Stimulated activated CD4-positive, alpha-beta T cell treated with anti-CD3 and anti-CD28 coated beads, Interleukin-4, amount 100 ng/mL, for 48 hours (primary cell): Measurements from ENCODE around the gene ZMIZ2.
"Not testable (repeated sequence)": the region's sequence is repeated elsewhere in the genome, so short reads cannot be mapped to it uniquely, and the experiment has no call there.

ENCODE experiments used
- DNase-seq, 2 donors: peaks; one replicate each; pipeline ENCODE4 v3.0.0-alpha.2; 2020; ENCODE audit warnings: low read depth in 2 of 2

The ZMIZ2 gene

DNA sequence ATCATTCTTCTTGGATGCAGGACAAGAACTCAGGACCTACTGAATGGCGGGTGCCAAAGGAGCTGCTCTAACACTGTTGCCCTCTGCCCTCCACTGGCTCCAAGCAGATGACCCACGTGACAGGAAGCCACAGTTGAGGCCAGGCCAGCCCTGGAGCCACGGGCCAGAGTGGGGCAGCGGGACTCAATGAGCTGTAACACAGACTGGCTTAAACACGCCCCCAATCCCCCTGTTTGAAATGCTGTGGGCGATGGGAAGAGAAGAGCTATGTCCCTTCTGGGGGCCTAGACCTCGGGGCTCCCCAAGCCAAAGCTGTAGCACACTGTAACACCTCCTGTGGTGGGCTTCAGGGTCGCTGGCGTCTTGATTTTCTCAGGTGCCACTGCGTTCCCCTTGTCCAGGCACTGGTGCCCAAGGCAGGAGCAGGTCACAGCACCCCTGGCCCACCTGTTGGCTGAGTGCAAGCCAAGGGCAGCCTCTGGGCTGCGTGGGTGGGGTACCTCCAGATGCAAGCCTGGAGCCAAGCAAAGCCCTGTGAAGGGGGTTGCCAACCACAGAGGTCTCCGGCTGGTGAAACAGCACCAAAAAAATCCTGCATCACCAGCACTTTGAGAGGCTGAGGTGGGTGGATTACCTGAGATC lies 18.6 kb upstream of the ZMIZ2 start:
- DNase-seq = no peak

DNA sequence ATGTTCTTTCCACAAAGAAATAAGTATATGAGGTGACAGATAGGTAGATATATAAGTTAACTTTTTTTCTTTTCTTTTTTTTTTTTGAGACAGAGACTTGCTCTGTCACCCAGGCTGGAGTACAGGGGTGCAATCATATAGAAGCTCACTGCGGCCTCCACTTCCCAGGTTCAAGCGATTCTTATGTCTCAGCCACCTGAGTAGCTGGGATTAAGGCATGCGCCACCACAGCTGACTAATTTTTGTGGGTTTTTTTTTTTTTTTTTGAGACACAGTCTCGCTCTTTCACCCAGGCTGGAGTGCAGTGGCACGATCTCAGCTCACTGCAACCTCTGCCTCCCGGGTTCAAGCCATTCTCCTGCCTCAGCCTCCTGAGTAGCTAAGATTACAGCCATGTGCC lies 15.7 kb upstream of the ZMIZ2 start:
- DNase-seq = not testable (repeated sequence)

DNA sequence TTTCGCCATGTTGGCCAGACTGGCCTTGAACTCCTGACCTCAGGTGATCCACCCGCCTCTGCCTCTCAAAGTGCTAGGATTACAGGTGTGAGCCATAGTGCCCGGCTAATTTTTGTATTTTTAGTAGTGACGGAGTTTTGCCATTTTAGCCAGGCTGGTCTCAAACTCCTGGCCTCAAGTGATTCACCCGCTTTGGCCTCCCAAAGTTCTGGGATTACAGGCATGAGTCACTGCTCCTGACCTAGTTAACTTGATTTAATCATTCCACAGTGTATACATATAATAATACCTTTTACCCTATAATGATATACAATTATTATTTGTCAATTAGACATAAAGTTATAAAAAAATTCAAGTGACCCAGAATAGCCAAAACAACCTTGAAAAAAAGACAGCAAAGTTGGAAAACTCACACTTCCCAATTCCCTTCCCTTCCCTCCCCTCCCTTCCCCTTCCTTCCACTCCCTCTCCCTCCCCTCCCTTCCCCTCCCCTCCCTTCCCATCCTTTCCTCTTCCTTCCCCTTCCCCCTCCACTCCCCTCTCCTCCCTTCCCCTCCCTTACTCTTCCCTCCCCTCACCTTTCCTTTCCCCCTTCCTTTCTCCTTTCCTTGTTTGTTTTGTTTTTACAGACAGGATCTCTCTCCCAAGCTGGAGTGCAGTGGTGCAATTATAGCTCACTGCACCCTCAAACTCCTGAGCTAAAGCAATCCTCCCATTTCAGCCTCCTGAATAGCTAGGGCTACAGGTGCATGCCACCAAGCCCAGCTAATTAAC lies 14.8 kb upstream of the ZMIZ2 start:
- DNase-seq = no peak

GRCh38 chr7:44735403-44736165 lies 13.1 kb upstream of the ZMIZ2 start:
- DNase-seq = peak; percentile 12 to 33

- DNase-seq = no peak
Observed at GRCh38 chr7:44736896-44737295, 11.8 kb upstream of the ZMIZ2 start.

DNA sequence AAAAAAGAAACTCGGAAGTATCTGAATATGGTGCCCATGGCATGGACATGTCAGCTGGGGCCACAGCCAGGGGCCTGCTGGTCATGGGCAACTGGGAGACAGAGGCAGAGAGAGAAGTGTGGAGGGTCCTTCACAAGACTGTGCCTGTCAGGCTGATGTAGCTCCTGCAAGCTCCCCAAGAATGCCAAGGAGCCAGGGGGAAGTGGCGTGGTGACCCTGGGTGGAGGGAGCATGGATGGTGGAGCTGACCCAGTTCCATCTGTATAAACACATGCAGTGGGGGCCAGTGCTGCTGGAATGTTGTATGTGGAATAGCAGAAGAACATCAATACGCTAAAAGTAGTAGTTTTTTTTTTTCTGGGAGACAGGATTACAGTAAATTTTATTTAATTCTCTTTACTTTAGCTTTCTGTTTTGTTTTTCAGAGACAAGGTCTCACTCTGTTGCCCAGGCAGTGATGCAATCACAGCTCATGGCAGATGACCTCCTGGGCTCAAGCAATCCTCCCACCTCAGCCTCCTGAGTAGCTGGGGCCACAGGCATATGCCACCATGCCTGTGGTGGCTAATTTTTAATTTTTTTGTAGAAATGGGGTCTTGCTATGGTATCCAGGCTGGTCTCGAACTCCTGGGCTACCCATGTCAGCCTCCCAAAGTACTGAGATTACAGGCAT lies 10.5 kb upstream of the ZMIZ2 start:
- no peak for DNase-seq

DNA sequence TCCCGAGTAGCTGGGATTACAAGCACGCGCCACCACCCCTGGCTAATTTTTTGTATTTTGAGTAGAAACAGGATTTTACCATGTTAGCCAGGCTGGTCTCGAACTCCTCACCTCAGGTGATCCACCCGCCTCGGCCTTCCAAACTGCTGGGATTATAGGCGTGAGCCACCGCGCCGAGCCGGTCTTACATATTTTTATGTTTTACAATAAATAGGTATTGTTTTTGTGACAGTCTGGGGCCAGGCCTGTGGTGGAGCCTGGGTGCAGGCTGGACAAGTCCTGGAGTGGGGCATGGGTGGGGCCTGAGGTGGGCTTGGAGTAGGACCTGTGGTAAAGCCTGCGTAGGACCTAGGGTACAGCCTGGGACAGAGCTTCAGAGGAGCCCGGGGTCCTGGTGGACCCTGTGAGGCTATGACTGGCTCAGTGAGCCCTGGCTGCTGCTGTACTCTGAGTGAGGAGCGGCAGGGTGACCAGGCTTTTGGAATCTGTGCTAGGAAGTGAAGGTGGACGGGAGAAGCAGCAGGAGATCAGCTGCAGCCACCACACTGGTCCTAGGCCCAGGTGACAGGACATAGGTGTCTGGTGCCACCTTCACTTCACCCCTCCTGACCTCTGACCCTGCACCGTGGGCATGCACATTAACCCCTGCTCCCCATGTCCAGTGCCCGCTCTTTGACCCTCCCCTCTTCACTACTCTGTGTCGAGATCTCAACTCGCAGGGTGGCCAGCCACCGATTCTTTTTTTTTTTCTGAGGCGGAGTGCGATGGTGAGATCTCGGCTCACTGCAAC lies 9.6 kb upstream of the ZMIZ2 start:
- no peak for DNase-seq

GRCh38 chr7:44740055-44740454 lies 8.6 kb upstream of the ZMIZ2 start:
- no peak for DNase-seq

- DNase-seq = no peak
Observed at GRCh38 chr7:44743750-44744149, 4.9 kb upstream of the ZMIZ2 start.

GRCh38 chr7:44748948-44749731 lies 493 bp downstream of the ZMIZ2 start:
- peak; percentile 11 to 16 for DNase-seq

DNA sequence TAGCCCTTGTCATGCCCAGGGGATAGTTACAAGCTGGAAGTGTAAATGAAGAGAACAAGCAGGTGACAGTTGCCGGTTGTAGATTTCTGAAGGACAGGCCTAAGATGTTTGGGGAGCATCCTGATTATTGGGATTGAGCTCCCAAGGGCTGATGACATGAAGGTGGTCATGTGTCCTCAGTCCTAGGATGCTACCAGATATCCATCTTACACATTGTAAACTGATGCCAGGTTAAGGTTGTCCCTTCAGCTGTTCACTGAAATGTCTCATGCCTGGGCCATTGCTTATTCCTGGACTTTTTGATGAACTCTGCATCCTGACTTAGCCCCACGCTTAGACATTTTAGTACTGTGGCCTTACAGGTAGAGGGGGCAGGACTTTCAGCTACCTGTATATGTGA lies 1.3 kb downstream of the ZMIZ2 start:
- DNase-seq = no peak

DNA sequence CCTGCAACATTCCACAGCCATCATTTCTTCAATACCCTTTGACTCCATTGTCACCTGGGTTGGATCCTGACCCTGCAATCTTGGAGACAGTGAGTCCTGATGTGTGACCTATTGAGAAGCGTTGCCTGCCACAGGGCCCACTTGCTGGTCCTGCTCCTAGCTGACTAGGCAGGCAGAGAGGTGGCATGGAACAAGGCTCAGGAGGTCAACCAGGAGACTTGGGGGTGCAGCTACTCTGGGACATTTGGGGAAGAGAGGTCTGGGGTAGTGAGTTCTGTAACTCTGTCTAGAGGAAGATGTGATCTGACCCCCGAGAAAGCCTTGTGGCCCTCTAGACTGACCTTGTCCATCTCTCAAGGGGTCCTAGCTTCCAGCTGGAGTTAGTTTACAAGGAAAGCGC lies 1.8 kb downstream of the ZMIZ2 start:
- DNase-seq = no peak

- peak in 1 of 2 donors; percentile 42 for DNase-seq
Observed at GRCh38 chr7:44750921-44751571, 2.4 kb downstream of the ZMIZ2 start.

DNA sequence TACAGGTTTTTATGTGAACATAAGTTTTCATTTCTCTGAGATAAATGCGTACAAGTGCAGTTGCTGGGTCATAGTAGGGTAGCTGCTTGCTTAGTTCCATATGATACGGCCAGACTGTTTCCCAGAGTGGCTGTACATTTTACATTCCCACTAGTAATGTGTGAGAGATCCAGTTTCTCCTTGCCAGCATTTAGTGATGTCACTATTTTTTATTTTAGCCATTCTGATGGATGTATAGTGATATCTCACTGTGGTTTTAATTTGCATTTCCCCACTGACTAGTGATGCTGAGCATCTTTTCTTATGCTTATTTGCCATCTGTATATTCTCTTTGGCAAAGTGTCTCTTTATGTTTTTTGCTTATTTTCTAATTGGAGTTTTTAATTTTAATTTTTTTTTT lies 4.2 kb downstream of the ZMIZ2 start:
- no peak for DNase-seq

DNA sequence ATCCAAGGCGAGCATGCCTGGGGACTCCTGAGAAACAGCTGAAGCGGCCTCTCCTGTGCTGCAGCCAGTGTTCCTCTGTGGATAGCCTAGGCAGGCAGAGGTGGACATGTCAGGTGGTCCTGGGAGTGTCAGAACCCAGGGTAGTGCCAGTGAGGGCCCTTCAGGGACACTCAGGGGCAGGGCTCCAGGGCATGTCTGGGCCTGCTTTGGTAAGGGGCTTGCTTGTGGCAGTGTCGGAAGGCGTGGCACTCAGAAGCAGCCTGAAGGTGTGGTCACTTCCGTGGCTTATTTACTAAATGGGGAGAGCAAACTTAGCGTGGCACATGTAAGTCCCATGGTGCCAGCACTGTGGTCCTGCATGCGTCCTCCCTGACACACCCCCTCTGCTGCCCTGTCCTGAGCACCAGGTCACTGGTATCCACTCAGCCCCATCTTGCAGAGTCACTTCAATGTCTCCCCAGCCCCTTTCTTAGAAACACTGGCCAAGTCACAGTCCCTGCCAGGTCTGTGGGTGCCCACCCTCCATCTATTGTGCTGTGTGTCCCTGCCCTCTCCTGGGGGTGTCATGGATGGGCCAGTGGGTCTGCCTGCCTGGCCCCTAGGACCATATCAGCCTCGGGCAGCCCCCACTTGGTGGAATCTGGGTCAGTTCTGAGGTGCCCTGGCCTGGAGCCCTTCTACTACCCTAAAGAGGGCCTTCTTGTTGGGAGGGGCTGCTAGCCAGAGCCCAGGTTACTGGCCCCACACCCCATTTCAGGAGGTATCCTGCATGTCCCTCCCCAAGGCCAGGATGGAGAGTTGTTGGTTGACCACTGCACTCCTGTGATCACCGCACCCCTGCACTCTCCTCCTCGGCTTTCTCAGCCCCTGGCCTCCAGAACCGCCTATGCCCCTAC lies 6.4 kb downstream of the ZMIZ2 start:
- DNase-seq = no peak

GRCh38 chr7:44755698-44756627 lies 7.3 kb downstream of the ZMIZ2 start:
- DNase-seq = no peak

DNA sequence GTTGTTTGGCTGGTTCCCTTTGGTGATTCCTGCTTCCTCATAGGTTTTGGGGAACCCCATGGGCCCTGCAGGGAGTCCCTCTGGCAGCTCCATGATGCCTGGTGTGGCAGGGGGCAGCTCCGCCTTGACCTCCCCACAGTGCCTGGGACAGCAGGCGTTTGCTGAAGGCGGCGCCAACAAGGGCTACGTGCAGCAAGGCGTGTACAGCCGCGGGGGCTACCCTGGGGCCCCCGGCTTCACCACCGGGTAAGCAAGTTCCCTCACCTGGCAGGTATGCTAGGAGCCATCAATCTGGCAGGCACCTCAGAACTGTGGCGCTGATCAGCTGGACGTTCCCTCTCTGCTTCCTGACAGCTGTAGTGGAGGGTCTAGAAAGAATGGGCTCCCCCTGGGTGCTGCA lies 8.3 kb downstream of the ZMIZ2 start:
- no peak for DNase-seq

- DNase-seq = no peak
Observed at GRCh38 chr7:44757311-44757710, 8.7 kb downstream of the ZMIZ2 start.
